ENCODE data around the gene MVP.
"Not testable (repeated sequence)": the region's sequence is repeated elsewhere in the genome, so short reads cannot be mapped to it uniquely, and the experiment has no call there.

The MVP gene

GRCh38 chr16:29791845-29792807 lies 28.1 kb upstream of the MVP start:
- FAIRE-seq = no peak
- no peak for TF ChIP-seq CTCF (IDR thresholded peaks at IDR 0.05; ENCODE audit: insufficient read depth, missing control alignments)
- no peak for DNase-seq (ENCODE audit: insufficient read length, low spot score)

GRCh38 chr16:29793153-29793552 lies 27.1 kb upstream of the MVP start:
- FAIRE-seq; DNase-seq (ENCODE audit: insufficient read length, low spot score): not testable (repeated sequence)

GRCh38 chr16:29794231-29794710 lies 26.0 kb upstream of the MVP start:
- FAIRE-seq (no peak), DNase-seq (ENCODE audit: insufficient read length, low spot score) (no peak)
- no peak for TF ChIP-seq CTCF (IDR thresholded peaks at IDR 0.05; ENCODE audit: insufficient read depth, missing control alignments)

- no peak for TF ChIP-seq CTCF (IDR thresholded peaks at IDR 0.05; ENCODE audit: insufficient read depth, missing control alignments)
- no peak for DNase-seq (ENCODE audit: insufficient read length, low spot score)
- no peak for FAIRE-seq
These were observed 17.8 kb upstream of the MVP start for GRCh38 chr16:29802416-29802935.

- FAIRE-seq (no peak), DNase-seq (ENCODE audit: insufficient read length, low spot score) (no peak)
- no peak for TF ChIP-seq CTCF (IDR thresholded peaks at IDR 0.05; ENCODE audit: insufficient read depth, missing control alignments)
These were observed 16.2 kb upstream of the MVP start for GRCh38 chr16:29804020-29804419.

GRCh38 chr16:29804455-29805231 lies 15.6 kb upstream of the MVP start:
- DNase-seq (ENCODE audit: insufficient read length, low spot score) (no peak), FAIRE-seq (no peak)
- TF ChIP-seq CTCF (IDR thresholded peaks at IDR 0.05; ENCODE audit: insufficient read depth, missing control alignments) = no peak
